ENCODE results near the gene SLC4A4.

SLC4A4 gene

DNA sequence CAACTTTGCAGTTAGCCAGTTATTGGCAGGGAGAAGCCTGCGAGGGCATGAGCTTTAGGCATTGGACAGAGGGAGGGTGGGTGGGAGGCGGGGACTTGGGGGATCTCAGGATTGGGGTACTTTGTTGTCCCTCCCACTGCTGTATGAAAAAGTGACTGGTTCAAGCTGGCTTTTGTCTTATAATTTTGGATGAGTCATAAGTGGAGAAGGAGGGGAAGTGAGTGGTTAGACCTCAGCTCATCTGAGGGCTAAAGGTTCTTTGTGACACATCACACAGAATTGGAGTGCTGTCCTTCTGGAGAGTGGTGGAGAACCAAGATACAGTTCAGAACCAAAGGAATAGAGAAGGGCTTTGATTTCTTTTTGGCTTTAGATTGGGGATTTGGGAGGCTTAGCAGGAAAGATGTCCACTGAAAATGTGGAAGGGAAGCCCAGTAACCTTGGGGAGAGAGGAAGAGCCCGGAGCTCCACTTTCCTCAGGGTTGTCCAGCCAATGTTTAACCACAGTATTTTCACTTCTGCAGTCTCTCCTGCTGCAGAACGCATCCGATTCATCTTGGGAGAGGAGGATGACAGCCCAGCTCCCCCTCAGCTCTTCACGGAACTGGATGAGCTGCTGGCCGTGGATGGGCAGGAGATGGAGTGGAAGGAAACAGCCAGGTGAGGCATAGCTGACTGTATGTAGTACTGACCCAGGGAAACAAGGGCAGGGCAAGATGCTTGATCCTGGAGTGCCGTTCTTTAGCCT is at the start of gene SLC4A4:
SLC4A4 (plus strand) TSS at position 175 of the 748 bp plus-strand sequence.
- no peak for DNase-seq

DNA sequence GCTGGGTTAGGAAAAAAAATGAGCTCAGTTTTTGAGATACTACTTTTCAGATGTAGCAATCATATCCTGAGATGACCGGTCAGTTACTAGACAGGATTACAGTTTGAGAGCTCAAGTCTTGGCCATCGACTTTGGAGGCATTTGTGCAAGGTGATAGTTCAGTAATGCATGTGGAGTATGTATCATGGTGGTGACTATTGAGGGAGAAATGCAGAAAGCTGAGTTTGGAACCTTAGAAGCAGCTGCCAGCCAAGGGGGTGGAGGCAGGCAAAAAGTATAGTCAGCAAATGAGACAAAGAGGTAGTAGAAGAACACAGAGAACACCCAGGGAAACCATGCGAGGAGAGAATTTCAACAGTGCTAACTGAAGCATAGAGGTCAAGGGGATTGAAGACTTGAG is 48.7 kb upstream of the SLC4A4 start:
- no peak for DNase-seq

DNA sequence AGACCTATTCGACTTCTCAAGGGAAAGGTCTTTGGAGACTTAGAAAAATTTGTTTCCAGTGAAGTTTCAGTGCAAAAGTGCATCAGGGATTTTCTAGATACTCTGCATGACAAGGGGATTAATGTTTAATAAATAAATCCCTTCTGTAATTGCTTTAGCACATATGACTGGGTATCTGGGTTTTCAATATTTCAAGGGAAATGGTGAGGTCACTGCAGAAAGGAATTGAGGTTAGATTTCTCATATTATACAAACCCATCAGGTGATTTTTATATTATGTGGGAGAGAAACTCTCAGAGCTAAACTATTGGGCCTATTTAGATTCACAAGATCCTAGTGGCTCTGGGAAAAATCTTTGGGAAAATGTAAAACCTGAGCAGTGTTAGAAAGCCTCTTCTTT is 48.3 kb upstream of the SLC4A4 start:
- DNase-seq = no peak

DNA sequence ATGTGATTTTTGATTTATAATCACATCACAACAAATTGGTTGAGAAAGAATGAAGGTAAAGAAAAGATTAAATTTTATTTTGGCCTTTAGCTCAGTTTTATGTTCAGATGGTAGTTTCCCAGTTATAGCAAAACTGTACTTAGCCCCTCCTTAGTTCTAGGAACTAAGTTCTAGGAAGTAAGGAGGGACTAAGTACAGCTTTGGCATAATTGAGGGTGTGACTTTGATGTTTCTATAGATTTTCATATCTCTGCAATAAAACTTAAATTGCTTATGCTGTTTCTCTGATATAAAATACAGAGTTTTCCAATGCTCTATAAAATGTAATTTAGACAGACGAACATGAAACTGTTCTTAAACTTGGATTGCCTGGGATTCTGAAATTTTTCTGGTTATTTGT is 46.6 kb upstream of the SLC4A4 start:
- DNase-seq = no peak

DNA sequence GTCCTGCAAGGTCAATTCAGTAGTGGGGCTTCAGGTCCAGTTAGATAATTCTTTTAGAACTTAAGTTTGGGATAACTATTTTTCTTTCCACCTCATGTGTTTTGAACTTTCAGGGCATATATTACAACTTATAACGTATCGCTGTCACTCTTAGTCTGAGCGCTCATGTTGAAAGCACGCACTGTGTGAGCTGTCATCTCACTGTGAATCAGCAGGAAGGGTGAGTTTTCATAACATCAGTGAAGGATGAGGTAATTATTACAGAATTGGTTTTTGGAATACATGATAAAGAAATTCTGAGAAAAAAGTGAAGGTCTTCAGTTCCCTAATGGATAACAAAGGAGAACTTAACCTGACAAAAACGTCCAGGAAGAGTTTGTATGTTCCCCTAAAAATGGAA is 45.1 kb upstream of the SLC4A4 start:
- no peak for DNase-seq

DNA sequence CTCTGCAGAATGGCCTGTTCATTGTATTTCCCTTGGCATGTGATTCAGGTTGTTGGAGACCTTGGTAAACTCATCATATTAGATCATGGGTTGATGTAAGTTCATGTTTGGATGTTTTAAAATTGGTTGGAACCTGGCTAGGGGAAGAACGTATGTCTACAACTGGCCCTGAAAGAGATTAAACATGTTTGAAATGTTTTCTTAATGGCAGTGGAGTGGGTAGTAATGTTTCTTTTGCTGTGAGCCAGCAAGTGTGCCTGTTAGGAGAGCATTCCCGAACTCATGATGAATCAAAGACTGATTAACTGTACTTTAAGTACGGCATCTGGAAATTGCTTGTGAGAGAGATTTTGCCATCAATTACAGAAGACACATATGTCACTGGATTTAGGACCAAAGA is 44.5 kb upstream of the SLC4A4 start:
- no peak for DNase-seq

DNA sequence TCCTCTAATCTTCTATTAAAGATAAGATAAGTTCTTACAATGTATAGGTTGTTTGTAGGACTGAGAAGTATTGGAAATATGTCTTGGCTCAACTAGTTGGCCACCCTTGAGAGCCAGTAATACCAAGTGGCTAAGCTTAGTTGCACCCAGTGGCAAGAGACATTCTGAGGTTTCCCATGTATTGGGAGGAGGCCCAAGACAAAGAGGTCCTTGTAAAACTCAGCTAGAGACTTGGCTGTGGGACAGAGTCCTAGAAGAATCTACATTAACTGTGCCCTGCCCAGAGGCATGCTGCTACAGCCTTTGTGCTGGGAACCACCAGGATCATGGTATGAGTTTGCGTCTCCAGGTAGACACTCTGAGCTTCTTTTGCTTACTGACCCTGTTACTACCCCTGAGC is 41.9 kb upstream of the SLC4A4 start:
- DNase-seq = no peak

DNA sequence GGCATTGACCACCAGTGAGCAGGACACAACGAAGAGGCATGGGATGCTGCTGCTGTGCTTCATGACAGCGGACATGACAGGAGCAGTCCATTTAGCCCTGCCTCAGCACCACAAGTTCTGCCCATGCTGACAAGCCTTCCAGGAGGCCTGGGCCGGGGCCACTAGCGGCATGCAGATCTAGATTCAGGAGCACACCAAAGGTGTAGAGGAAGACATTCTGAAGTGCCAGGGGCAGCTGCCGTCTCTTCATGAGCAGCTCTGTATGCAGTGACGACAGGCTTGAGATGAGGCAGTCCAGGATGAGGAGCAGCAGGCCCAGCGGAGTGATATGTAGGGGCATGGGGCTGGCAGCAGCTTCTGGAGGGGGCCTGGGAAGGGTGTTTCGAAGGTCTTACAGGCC is 38.5 kb upstream of the SLC4A4 start:
- DNase-seq = no peak

DNA sequence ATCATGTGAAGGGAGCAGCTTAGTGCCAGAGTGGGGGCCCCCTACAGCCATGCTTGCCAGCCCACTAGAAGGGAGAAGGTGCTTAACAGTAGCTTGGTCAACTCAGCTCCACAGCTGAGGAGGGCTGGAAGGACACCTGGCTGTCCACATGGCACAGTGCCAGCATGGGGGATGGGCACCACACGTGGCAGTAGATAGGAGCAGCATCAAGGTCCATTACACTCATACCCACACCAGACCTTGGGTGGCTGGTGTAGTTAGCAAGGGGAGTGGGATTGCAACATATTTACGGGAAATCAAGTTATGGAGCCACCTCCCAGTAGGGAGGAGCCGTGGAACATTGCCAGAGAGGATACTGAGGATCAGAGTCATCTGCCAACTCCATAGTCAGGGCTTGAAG is 37.9 kb upstream of the SLC4A4 start:
- DNase-seq = no peak

DNA sequence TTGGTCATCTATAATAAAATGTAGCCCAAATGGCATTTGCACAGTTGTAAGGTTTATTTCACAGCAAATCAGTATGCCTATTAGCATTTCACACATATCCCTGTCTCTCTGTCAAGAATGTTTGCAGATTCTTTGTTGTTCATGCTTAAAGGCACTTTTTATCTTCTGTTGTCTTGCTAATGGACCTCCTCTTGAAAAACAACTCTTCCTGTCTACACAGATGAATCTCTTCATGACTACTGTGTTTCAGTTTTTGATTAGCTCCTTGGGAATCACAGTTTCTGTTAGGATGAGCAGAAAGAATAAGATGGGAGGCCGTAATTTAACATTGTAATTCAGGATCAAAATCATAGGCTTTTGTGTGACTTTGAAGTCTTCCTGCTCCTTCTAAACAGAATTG is 35.5 kb upstream of the SLC4A4 start:
- no peak for DNase-seq

DNA sequence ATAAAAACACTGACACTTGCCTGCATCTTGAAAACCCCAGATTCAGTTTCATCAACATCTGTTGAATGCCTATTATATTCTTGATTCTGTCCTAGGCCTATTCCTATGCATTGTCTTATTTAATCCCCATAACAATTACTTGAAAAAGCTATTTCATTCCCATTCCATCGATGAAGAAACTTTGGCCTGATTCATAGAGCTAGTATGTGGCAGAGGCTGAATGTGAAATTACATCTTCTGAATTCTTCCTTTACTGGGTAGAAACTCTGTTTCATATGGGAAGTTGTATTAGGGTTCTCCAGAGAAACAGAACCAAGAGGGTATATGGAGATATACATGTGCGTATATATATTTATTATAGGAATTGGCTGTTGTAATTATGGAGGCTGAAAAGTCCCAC is 35.0 kb upstream of the SLC4A4 start:
- DNase-seq = no peak

DNA sequence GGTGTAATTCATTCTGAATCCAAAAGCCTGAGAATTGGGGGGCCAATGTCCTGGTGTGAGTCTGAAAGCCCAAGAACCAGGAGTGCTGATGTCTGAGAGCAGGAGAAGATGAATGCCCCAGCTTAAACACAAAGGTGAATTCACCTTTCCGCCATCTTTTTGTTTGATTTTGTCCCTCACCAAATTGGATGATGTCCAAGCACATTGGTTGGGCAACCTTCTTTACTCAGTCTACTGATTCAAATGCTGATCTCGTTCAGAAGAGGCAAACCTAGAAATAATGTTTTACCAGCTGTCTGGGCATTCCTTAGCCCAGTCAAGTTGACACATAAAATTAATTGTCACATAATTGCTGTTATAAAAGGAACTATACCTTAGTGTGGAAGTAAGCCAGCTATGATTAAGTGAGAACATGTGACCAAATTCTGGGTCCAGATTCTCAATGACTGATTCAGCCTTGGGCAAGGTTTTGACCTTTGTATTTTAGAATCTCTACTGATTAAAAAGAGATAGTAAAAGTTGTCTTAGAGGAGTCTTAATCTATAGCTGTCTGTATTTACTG is 34.5 kb upstream of the SLC4A4 start:
- no peak for DNase-seq

DNA sequence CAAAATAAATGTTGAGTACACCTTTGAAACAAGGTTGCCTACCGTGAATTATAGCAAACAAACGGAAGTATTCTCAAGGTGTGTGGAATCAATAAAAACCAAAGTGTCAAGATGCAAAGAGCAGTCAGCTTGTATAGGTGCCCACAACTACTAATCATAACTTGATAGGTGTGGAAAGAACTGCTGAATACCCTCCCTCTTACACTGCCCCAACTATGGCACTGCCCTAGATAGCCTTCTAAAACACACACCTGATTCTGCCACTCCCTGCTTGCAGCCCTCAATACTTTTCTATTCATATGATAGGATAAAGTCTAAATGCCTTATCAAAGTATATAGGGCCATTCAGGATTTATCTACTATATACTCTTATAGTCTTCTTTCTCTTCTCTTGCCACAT is 31.1 kb upstream of the SLC4A4 start:
- DNase-seq = no peak

DNA sequence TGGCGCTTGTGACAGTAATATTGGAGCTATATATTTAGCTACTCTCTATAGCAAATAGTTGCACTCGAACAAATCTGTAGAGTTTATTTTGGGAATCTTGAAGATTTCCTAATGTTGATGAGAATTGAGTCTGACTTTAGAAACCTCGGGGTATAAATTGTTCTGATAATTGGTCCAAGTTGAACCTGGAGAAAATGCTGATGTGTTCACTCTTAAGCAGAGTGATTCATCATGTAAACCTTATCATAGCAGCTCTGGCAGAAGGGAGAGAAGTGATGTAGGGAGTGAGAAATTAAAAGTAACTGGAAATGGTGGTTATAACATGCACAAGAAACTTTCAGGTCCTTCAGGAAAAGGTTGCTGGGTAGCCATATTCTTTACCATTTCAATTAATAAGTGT is 16.4 kb upstream of the SLC4A4 start:
- no peak for DNase-seq

DNA sequence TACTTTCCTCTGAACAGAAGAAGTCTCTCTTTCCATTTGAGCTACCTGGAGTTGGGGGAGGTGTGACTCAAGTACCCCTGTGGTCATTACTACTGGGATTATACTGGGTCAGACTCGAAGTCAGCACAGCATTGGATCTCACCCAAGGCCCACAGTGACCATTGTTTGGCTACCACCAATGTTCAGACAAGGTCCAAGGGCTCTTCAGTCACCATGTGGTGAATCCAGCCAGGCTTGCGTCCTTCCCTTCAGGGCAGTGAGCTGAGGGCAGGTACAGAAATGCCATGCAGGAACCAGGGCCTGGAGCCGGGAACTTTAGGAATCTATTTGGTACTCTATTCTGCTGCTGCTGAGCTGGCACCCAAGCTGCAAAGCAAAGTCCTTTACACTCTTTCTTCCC is 5.5 kb upstream of the SLC4A4 start:
- DNase-seq = no peak

DNA sequence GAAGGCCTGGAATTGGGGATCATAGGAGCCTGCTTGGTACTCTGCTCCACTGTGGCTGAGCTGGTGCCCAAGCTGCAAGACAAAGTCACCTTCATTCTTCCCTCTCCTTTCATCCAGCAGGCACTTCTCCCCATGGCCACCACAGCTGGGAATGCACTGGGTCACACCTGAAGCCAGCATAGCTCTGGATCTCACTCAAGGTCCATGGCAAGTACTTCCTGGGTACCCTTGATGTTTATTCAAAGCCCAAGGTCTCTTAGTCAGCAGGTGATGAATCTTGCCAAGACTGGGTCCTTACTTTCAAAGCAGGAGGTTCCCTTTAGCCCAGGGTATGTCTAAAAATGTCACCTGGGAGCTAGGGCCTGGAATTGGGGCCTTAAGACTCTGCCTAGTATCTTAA is 4.9 kb upstream of the SLC4A4 start:
- no peak for DNase-seq

DNA sequence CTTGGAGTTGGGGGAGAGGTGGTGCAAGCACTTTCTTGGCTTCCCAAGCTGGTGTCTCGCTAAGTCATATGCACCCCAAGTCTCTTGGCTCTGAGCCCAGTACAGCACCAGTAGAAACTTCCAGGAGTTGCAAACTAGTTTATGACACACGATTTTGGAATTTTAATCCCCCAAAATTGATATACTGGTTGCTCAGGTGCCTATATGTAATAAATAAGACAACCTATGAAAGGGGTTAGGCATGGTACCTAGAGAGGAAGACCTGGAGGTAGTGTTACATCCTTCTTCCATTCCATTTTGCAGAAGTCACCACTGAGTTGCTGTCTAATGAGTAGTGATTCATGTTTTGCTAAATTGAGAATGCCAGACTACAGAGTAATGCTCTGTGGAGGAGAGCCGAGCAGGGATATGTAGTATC is 4.3 kb upstream of the SLC4A4 start:
- no peak for DNase-seq

DNA sequence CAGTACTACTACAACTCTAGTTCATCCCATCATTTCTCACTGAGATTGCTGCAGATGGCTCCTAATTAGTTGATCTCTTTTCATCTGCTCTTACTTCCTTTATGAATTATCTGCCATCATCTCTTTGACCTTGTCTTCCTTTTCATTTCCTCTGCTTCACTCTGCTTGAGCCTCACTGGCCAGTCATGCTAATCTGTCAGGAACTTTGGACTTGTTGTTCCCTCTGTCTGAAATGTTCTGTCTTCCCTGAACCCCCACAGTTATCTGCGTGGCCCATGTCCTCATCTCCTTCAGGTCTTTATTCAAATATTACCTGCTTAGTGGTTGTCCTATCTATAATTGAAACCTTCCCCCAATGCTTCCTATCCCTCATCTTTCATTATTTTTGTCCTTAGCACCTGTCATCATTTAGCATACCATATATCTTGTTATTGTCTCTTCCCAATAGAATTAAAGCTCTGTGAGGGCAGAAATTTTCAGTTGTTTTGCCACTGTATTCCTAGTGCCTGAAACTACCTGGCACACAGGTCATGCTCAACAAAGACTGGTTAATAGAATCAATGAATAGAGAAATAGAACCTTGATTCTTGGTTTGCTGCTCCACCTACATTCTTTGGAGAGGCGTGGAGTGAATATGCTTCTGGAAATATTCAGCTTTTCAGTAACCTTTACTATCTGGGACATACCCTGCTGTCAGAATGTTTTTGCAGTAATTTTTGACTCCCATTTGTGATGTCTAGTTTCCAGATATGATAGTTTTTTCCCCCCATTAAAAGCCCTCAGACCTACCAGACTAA is 5.0 kb downstream of the SLC4A4 start:
- DNase-seq = no peak

DNA sequence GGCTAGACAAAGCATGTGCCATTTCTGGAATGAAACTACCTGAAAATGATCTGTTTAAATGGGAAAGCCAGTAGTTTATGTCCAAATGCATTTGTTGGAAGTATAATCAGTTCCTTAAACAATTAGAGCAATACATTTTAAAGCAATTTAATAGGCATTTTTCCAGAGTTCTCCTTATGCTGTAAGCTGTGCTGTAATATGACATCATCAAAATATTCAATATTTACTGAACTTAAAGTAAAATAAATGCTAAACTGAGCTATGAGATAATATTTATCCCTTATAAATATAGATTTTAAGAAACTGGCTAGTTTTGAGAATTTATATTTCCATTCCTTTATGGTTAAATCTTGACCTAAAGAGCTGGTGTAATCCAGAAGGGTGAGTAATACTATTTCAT is 7.9 kb downstream of the SLC4A4 start:
- no peak for DNase-seq

DNA sequence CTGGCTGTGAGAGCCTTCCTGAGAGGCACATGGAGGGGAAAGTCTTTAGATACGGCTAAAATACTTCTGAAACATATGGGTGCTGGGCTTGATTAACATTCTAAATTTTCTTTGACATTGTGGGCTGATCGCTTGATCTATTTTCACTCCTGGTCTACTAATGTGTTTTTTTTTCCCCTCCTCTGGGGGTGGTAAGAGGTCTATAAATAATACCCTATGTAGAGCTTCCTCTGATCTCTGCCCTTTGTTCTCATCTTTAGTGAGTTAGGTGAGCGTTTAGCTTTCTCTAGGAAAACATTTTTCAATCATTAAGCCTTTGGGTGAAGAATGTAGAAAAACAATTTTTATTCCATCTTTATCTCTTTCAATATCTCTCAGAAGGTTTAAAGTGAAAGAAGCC is 9.8 kb downstream of the SLC4A4 start:
- no peak for DNase-seq

DNA sequence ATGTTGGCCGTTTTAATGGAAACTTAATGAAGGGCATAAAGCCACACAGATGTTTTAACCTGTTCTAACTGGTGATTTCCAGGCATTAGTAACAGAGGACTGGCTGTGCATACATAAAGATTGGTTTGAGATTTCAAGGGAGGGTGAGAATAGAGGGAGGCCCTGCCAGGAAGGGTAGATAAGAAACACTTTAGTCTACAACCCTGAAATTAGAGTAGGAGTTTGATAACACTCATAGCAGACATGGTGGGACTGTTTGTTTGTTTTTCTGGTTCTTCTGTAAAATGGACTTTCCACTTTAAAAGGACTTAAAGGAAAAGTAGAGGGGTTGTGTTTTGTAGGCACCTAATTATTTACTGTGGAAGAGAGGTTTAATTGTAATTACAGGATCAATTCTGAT is 16.2 kb downstream of the SLC4A4 start:
- DNase-seq = no peak

DNA sequence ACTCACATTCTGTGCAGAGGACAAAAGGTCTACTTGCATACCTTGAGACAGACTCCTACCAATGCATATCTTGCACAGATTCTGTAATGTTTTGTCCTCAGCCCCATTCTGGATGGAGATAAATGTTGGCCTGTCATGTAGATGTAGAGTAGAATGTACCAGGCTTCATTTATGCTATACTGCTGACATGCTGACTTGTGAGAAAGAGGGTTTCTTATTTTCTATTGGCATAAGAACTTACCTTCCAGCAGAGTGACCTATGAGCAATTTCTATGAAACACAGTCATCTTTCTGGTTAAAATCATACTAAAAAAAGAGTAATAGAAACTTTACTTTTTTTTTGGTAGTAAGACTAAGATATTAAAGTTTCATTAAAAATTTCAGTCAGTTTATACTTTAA is 17.2 kb downstream of the SLC4A4 start:
- no peak for DNase-seq

DNA sequence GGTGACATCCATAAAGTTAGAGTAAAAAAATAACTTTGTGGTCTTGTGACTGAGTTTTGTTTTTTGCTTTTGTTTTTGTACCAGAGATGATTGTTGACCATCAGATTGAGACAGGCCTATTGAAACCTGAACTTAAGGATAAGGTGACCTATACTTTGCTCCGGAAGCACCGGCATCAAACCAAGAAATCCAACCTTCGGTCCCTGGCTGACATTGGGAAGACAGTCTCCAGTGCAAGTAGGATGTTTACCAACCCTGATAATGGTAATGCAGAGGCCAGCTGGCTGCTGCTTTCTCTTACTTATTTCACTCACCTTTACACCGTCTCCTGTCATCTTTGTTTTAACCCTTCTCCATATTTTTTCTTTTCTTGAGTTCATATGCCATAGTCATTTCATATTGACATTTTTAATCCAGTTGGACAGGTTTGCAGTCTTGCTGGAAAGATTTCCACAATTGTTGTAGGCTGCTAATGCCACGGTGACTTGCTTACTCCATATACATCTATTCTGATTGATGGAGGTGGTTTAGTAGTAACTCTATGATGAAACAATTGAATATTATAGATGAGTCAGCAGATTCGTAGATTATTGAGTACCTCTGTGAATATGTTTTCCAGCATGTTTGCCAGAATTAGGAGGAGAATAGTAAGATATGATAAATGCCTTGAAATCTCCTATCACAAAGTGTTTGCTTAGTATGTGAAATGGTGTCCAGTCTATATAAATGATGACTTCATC is 18.3 kb downstream of the SLC4A4 start:
- no peak for DNase-seq

DNA sequence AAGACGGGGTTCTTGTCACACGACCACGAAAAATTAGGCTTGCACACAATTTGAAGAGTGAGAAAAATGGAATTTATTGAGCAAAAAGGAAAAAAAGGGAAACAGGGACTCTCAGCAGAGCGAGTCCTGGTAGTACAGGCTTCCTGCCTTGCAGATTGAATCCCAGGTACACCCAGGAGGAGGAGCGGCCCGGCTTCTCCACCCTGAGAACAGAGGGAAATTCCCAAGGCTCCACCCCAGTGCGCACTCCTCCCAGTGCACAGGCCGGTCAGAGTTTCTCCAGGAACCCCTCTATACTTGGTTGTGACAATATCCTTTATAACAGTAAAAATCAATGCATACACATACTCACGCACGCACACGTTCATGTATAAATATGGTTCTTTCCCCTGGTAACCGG is 22.0 kb downstream of the SLC4A4 start:
- no peak for DNase-seq
